Endothelial cell of umbilical vein (primary cell): ENCODE measurements around the gene SNX30. TPM values are rescaled to one million over a fixed set of nuclear protein-coding genes. Genes with fewer than 3 reads are reported as not detected.

ENCODE experiments used
- BruUV-seq: library from RNA; stranded (reverse); fragments of 400-500 nt; replicated peaks from 2 replicates; lab custom pipeline; 2021; lab: Mats Ljungman, UMichigan
- CTCF ChIA-PET: fragments of 300-600, 350-600 bp; sonication (Branson Sonifier 250); formaldehyde crosslinking; loops from one replicate; lab custom pipeline; 2021; ENCODE audit warnings: antibody characterized with exemption, inconsistent platforms; lab: Charles Lee
- POLR2A ChIA-PET: fragments of 300-600, 350-600 bp; sonication (Branson Sonifier 250); formaldehyde crosslinking; loops from one replicate; lab custom pipeline; 2021; ENCODE audit warnings: antibody characterized with exemption, inconsistent platforms; lab: Charles Lee
- DNase-seq: peaks from one replicate; pipeline ENCODE4 v3.0.0-alpha.2; 2011; ENCODE audit warnings: low read depth, low spot score
- FAIRE-seq: peaks from 2 replicates; lab custom pipeline; 2011; peaks lifted over from hg19 to GRCh38; lab: Jason Lieb, UNC
- H2AFZ ChIP-seq: 2 replicates; pipeline ENCODE4 v1.6.0; 2012; ENCODE audit warnings: low read depth, low read length, control low read depth, inconsistent platforms
- H3K27ac ChIP-seq: 2 replicates; pipeline ENCODE4 v1.5.1; 2011; ENCODE audit warnings: low read depth, mild to moderate bottlenecking, control low read depth, low read length, moderate library complexity; ENCODE audit not compliant: insufficient read depth
- H3K27me3 ChIP-seq, 2 experiments: 2 replicates each; pipeline versions ENCODE4 v1.6.0 to v1.6.1; 2011; ENCODE audit warnings: low read length in 2 of 2, mixed read lengths in 1 of 2; ENCODE audit not compliant: control insufficient read depth in 2 of 2, insufficient read depth in 2 of 2
- H3K36me3 ChIP-seq, 2 experiments: 2 replicates in 1 of 2; 3 replicates in 1 of 2; pipeline ENCODE4 v1.5.1; 2011; ENCODE audit warnings: low read length in 2 of 2, mild to moderate bottlenecking in 1 of 2, moderate library complexity in 1 of 2; ENCODE audit not compliant: control insufficient read depth in 2 of 2, insufficient read depth in 2 of 2; ENCODE audit errors: extremely low read depth in 1 of 2
- H3K4me1 ChIP-seq: 3 replicates; pipeline ENCODE4 v1.5.1; 2011; ENCODE audit warnings: mild to moderate bottlenecking, low read length; ENCODE audit not compliant: control insufficient read depth, insufficient read depth; ENCODE audit errors: extremely low read depth
- H3K4me2 ChIP-seq: 2 replicates; pipeline ENCODE4 v1.6.1; 2011; ENCODE audit warnings: low read length, control low read depth, mixed read lengths; ENCODE audit not compliant: insufficient read depth
- H3K4me3 ChIP-seq, 3 experiments: fragments of 200-600 bp in 1 of 3; sonication (generic), shearing (Covaris generic) in 1 of 3; replicated peaks in 1 of 3; 2 replicates each; pipeline ENCODE4 v1.5.1; 2011 to 2016; ENCODE audit warnings: control low read depth in 3 of 3, low read length in 3 of 3, mild to moderate bottlenecking in 2 of 3, inconsistent platforms in 1 of 3, low read depth in 1 of 3, moderate library complexity in 1 of 3; ENCODE audit not compliant: insufficient read depth in 1 of 3
- H3K79me2 ChIP-seq: 2 replicates; pipeline ENCODE4 v1.6.0; 2012; ENCODE audit warnings: low read length, inconsistent platforms; ENCODE audit not compliant: control insufficient read depth, insufficient read depth
- H3K9ac ChIP-seq: replicated peaks from 2 replicates; pipeline ENCODE3; 2011; ENCODE audit warnings: low read length, control low read depth; ENCODE audit not compliant: insufficient read depth; ENCODE audit errors: extremely low read depth
- H3K9me1 ChIP-seq: replicated peaks from 3 replicates; pipeline ENCODE4 v1.6.0; 2011; ENCODE audit warnings: mild to moderate bottlenecking, low read length; ENCODE audit not compliant: control insufficient read depth, insufficient read depth; ENCODE audit errors: extremely low read depth
- H3K9me3 ChIP-seq: replicated peaks from 2 replicates; pipeline ENCODE4 v1.5.1; 2012; ENCODE audit warnings: low read length, inconsistent platforms; ENCODE audit not compliant: control insufficient read depth, insufficient read depth
- H4K20me1 ChIP-seq: replicated peaks from 2 replicates; pipeline ENCODE3; 2011; ENCODE audit warnings: mild to moderate bottlenecking, low read length; ENCODE audit not compliant: control insufficient read depth, insufficient read depth; ENCODE audit errors: extremely low read depth
- CTCF ChIP-seq, 2 donors: IDR thresholded peaks; 1 replicate in 1 of 2; 2 replicates in 1 of 2; pipeline ENCODE4 v1.5.1; 2011; ENCODE audit warnings: low read length in 2 of 2, mild to moderate bottlenecking in 2 of 2, moderate library complexity in 2 of 2, control low read depth in 1 of 2, inconsistent platforms in 1 of 2, low read depth in 1 of 2; ENCODE audit not compliant: insufficient read depth in 1 of 2; ENCODE audit errors: extremely low read depth in 1 of 2
- EZH2 ChIP-seq: IDR thresholded peaks from 2 replicates; pipeline ENCODE4 v1.6.1; 2012; ENCODE audit warnings: borderline replicate concordance, low read depth, mild to moderate bottlenecking, moderate library complexity, low read length, inconsistent platforms; ENCODE audit not compliant: severe bottlenecking
- FOS ChIP-seq: IDR thresholded peaks from 2 replicates; pipeline ENCODE4 v1.6.1; 2011; ENCODE audit warnings: mild to moderate bottlenecking, low read length, moderate library complexity, borderline replicate concordance; ENCODE audit not compliant: insufficient read depth
- GATA2 ChIP-seq: IDR thresholded peaks from 2 replicates; pipeline ENCODE4 v1.7.0; 2011; ENCODE audit warnings: low read depth, mild to moderate bottlenecking, moderate library complexity, mixed read lengths, low read length; ENCODE audit not compliant: insufficient read length, insufficient read depth
- JUN ChIP-seq: IDR thresholded peaks from 2 replicates; pipeline ENCODE4 v1.6.1; 2011; ENCODE audit warnings: borderline replicate concordance, low read depth; ENCODE audit not compliant: insufficient read length, insufficient read depth
- MAX ChIP-seq: IDR thresholded peaks from 2 replicates; pipeline ENCODE4 v1.6.1; 2011; ENCODE audit not compliant: insufficient read depth, insufficient read length
- MYC ChIP-seq: IDR thresholded peaks from one replicate; pipeline ENCODE4 v1.6.1; 2011; ENCODE audit warnings: mild to moderate bottlenecking, low read depth, low read length
- POLR2A ChIP-seq: IDR thresholded peaks from 2 replicates; pipeline ENCODE4 v1.6.1; 2012; ENCODE audit warnings: low read depth, mild to moderate bottlenecking, control low read depth, low read length
- POLR2AphosphoS5 ChIP-seq: IDR thresholded peaks from 2 replicates; pipeline ENCODE4 v1.6.1; 2012; ENCODE audit warnings: low read depth, mild to moderate bottlenecking, control low read depth, low read length, moderate library complexity; ENCODE audit not compliant: insufficient read depth
- dilution Hi-C: fragments of 300-500 bp; cut with MboI; formaldehyde crosslinking; loops from one replicate; pipeline ENCODE4 v1.15.0; 2019; ENCODE audit warnings: low sequenced_read_pairs; ENCODE audit not compliant: extremely low pct_ligation_motif_present
- intact Hi-C: fragments of 100-400 bp; cut with micrococcal nuclease; formaldehyde crosslinking; loops from one replicate; pipeline ENCODE4 v1.10.0; 2022
- polyA plus RNA-seq, 4 experiments: library from polyadenylated mRNA; depleted of rRNA in 3 of 4; stranded (reverse) in 3 of 4; unstranded in 1 of 4; fragments of >200 nt; gene quantifications; 2 replicates each; pipeline versions ENCODE4 v1.2.1 to v1.2.3, GENCODE V29; 2011 to 2012; ENCODE audit warnings: missing spikeins in 1 of 4
- total RNA-seq: library from RNA; stranded (reverse); gene quantifications from 2 replicates; pipeline ENCODE4 v1.2.3, GENCODE V29; 2021

SNX30 gene
- total and polyA plus RNA-seq, 2 donors (not counting 3 experiments of a cell fraction or from before 2014, with no cell fraction given): 2.8 to 6.3 TPM

DNA sequence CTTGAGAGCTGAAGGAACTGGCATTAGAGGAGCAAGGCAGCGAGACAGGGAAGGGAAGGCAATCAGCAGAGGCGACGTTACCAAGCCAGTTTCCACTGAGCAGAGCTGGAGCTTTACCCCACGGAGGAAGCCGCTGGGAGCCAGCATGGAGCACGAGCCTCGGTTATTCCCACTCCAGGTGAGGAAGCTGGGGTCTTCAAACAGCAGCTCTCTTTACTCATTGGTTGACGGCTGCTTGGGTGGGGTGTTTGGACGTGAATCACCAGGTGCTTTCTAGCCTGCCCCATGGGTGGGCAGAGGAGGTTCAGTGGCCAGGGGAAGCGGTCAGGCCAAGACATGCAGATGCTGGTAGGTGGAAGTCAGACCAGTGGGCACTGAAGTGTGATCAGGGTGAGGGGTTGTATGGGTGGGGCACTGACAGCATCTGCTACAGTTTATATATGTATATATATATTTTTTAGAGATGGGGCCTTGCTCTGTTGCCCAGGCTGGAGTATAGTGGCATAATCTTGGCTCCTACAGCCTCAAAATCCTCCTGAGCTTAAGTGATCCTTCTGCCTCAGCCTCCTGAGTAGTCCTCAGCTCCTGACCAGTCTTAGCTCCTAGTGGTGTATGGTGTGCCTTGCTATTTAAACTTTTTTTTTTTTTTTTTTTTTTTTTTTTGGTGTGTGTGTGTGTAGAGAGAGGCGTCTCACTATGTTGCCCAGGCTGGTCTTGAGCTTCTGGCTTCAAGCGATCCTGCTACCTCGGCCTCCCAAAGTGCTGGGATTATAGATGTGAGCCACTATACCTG, 12.4 kb downstream of the SNX30 start:
- Histone ChIP-seq H2AFZ (no peak overlapping the region), H3K9me1 (no peaks in the 10 kb centered on the region), H3K4me3 (no peak overlapping the region), H3K9ac (no peak overlapping the region), H3K27me3 (no peaks in the 10 kb centered on the region), H3K79me2 (no peaks in the 10 kb centered on the region), H3K4me2 (no peak overlapping the region), H4K20me1 (no peaks in the 10 kb centered on the region), H3K9me3 (no peaks in the 10 kb centered on the region), H3K4me1 (no peaks in the 10 kb centered on the region), H3K27ac (no peak overlapping the region), H3K36me3 (no peaks in the 10 kb centered on the region)
- no peak for DNase-seq
- intact Hi-C loops (no loop called here), dilution Hi-C loops (no loop called here)
- POLR2A ChIA-PET: interaction anchor here (0.6 kb wide), 1 partner anchor 452 kb away, joined by 3 read pairs; no protein-coding TSS in a partner anchor
- CTCF ChIA-PET: no interaction called here
- FAIRE-seq: no peak
- no TSS peak for BruUV-seq
- no peak for TF ChIP-seq CTCF (IDR thresholded peaks at IDR 0.05; ENCODE audit: extremely low read depth in 1 of 2, insufficient read depth in 1 of 2, low read depth in 1 of 2, low read length in 2 of 2)
- no peak for TF ChIP-seq FOS
- no peak for TF ChIP-seq MYC
- TF ChIP-seq MAX: no peak
- TF ChIP-seq POLR2A: no peak
- TF ChIP-seq GATA2: no peak
- TF ChIP-seq EZH2: no peak
- TF ChIP-seq POLR2AphosphoS5: no peak
- no peak for TF ChIP-seq JUN
